Stimulated activated CD4-positive, alpha-beta T cell treated with anti-CD3 and anti-CD28 coated beads, Interleukin-15, amount 100 ng/mL, for 48 hours (primary cell): ENCODE measurements around the gene TMEM54.

ENCODE experiments used
- DNase-seq, 2 donors: peaks; one replicate each; pipeline ENCODE4 v3.0.0-alpha.2; 2020; ENCODE audit warnings: low read depth in 2 of 2

TMEM54 gene

DNA sequence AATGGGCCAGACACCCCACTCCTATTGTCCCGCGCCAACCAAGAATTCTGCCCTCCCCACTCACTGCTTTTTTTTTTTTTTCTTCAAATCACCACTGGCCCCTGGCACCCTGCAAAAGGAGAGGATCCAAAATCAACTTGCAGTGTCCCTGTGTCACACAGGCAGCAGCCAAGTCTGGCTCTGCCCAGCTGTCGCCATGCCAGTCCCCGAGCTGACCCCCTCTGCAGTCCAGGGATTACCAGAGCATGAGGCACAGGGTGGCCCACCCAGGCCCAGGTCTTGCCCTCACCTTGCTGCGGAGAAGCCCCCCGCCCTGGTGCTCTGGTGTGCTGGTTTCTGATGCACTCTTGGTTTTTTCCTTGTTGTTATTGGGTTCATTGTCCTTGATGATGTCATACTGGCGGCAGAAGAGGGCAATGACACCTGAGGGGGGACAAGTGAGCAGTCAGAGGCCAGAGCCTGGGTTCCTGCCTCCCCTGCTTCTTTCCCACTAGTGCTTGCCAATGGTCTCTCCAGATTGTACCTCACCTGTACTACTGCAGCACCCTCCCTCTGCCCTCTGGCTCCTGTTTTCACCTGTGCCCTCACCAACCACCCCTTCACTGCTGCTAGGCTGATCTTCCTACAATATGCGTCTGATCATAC, 36.7 kb downstream of the TMEM54 start:
- no peak for DNase-seq

- DNase-seq: no peak
These were observed 37.3 kb downstream of the TMEM54 start for GRCh38 chr1:32863881-32864245.

DNA sequence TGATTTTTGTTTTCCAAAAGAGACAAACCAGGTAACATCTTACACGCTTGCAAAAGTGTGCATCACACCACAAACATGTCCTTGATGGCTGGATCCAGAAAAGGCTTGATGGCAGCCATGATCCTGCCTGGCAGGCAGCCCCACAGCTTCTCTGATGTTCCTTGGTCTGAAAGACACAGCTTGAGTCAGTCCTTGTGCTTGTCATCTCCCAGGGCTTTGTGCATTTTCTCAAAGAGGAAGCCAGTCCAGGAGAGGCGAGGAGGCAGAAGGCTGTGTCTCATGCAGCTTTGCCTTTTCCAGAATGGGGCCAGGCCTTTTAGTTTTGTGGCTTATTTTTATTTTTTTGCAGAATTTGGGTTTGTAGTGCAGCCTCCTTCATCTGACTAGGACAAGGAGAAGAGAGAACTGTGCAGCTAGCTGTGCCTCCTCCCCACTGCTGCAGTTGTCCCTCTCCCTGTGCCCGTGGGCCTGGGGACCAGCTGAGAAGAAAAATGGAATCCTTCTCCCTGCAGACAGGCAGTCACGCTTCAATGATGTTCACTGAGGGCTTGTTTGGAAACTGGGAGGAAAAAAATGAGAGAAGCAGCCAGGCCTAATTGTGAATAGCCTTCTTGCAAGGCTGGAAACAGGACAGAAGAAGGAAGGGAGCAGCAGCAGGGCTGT, 37.8 kb downstream of the TMEM54 start:
- DNase-seq: no peak

DNA sequence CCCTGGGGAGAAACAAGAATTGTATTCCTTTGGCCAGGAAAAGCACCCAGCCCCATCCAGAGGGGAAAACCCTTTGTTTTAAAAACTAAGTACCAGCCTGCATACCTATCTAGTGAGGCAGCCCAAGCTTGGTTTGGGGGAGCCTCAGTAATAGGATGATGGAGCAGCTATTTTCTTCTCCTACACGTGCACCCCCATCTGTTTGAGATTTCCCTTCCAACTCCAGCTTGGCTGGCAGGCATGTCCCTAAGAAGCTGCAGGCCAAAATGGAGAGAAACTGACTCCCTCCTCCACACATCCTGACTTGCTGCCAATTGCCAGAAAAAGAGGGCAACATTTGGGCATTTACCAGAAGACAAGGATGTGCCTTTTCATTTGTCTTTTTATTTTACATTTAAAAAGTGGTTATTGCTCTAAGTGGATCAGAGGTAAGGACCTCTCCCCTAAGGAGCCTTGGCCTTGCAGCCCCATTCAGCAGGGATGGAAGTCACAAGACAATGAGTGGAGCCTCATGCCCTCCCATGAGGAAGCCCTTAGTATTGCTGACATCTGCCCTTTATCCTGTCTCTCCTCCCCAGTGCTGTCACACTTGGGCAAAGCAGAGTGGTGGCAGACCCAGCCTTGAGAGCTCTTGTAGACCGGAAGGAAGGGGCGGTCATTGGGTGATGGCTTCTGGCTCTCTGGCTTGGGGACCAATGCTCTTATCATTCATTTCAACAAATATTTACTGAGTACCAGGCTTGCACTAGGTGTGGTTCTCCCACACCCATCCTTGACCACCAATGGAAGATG, 39.1 kb downstream of the TMEM54 start:
- DNase-seq: no peak

DNA sequence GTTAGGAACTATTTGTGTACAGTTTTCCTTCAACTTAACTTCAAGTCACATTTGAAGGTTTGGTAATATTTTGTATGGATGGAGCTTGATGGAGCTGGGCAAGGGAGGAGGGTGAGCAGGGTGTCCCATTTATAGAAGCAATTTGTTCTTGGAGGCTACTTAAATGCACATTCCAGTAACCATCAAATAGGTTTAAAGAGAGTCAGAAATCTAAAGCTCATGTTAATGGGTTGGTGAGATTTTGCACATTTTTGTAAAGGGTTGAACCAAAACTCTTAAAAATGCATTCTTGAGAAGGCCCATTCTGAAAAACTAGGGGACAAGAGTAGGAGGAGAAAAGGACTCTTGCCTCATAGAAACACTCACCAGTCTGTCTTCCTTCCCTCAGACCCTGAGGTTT, 40.6 kb downstream of the TMEM54 start:
- no peak for DNase-seq

GRCh38 chr1:32859915-32860314, 41.3 kb downstream of the TMEM54 start:
- no peak for DNase-seq

DNA sequence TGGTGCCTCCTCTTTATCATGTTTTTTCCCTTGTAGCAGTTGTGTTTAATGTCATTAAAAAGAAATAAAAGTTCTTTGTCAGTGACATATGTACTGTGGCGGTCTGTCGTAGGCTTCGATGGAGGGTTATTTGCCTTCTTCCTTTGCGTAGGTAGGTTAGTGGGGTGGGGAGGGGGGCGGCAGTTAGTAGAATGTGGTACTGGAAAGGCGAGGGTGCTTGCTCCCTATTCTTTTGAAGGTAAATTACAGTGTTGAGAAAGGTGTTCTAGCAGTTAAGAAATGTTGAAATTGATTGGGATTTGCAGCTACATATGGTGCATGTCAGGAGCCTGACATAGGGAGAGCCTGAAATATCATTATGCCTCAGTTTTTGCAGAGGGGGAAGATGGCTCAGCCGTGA, 42.4 kb downstream of the TMEM54 start:
- no peak for DNase-seq

DNA sequence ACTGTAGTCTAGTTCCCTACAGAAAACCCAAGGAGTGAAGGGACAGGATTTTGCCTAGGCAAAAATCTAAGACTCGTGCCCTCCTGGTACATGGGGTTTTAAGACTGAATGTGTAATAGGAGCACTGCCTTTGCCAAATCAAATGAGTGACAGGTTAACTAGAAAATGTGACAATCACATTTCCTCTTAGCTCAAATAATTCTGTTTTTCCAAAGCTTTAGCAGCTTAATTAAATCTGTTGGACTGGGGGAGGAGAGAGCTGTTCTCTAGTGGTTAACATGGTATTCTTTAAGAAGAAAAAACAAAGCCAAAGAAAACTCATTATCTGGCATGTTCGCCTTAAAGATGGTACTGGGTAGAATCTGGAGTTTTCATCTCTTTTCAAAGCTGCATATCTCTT, 43.1 kb downstream of the TMEM54 start:
- no peak for DNase-seq

GRCh38 chr1:32855861-32856617, 45.1 kb downstream of the TMEM54 start:
- DNase-seq: no peak

- DNase-seq: no peak
These were observed 52.7 kb downstream of the TMEM54 start for GRCh38 chr1:32848354-32849063.
